ENCODE measurements around the gene TEX44.
"Not testable (repeated sequence)": the region's sequence is repeated elsewhere in the genome, so short reads cannot be mapped to it uniquely, and the experiment has no call there.

GRCh38 chr2:231587744-231588143, 4.9 kb upstream of the TEX44 start:
- not testable (repeated sequence) for TF ChIP-seq POLR2A, CTCF (IDR thresholded peaks at IDR 0.05)
